Measurements from ENCODE around the gene SDHB. TPM values are rescaled to one million over a fixed set of nuclear protein-coding genes. Genes with fewer than 3 reads are reported as not detected.
A peak's percentile ranks its signal among the peaks of the same experiment; 100 is the strongest.

Gene SDHB
- polyA plus RNA-seq, 1 experiment: 232 TPM

GRCh38 chr1:17053086-17053684, 647 bp downstream of the SDHB start:
- TF ChIP-seq, protein P1, sequence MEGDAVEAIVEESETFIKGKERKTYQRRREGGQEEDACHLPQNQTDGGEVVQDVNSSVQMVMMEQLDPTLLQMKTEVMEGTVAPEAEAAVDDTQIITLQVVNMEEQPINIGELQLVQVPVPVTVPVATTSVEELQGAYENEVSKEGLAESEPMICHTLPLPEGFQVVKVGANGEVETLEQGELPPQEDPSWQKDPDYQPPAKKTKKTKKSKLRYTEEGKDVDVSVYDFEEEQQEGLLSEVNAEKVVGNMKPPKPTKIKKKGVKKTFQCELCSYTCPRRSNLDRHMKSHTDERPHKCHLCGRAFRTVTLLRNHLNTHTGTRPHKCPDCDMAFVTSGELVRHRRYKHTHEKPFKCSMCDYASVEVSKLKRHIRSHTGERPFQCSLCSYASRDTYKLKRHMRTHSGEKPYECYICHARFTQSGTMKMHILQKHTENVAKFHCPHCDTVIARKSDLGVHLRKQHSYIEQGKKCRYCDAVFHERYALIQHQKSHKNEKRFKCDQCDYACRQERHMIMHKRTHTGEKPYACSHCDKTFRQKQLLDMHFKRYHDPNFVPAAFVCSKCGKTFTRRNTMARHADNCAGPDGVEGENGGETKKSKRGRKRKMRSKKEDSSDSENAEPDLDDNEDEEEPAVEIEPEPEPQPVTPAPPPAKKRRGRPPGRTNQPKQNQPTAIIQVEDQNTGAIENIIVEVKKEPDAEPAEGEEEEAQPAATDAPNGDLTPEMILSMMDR (IDR thresholded peaks at IDR 0.05; ENCODE audit: low read depth, low read length): no peak
- H3K4me3 ChIP-seq (ENCODE audit: low read depth, low read length): peak overlapping the region; percentile 100
- peaks cover 5% of the 10 kb centered on the region for H3K27me3 ChIP-seq (ENCODE audit: control insufficient read depth, insufficient read depth, low read length)
- H3K27ac ChIP-seq (ENCODE audit: low read depth, low read length): peak overlapping the region; percentile 70
- no peaks in the 10 kb centered on the region for H3K9me3 ChIP-seq (ENCODE audit: control insufficient read depth, insufficient read depth, low read length)
- ChIA-PET CTCF (no interaction called here), POLR2A (no interaction called here)
- no peak for DNase-seq (ENCODE audit: low read depth, low spot score)

DNA sequence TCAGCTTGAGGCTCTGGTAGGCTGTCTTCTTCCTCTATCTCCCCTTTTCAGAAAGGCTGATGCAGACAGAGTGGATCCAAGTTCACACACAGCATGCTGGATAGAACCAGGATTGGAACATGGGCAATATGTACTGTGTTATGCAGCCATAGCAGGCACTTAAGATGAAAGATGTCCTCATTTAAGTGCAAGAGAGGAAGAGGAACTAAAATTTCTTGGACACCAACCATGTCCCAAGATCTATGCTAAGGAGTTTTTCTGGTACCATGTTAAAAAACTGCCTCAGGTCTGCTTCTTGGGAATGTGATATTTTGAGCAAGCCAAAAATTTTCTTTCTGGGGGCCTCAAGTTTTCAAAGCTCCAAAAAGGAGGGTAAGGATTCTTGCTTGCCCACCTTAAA, 1.2 kb downstream of the SDHB start:
- TF ChIP-seq, protein P1 (IDR thresholded peaks at IDR 0.05; ENCODE audit: low read depth, low read length): no peak
- no peak for DNase-seq (ENCODE audit: low read depth, low spot score)
- POLR2A ChIA-PET: interaction anchor here (0.7 kb wide), 1 partner anchor 57 kb away, joined by 3 read pairs; no protein-coding TSS in a partner anchor
- Histone ChIP-seq H3K27me3 (ENCODE audit: control insufficient read depth, insufficient read depth, low read length) (peaks cover 5% of the 10 kb centered on the region), H3K9me3 (ENCODE audit: control insufficient read depth, insufficient read depth, low read length) (no peaks in the 10 kb centered on the region), H3K27ac (ENCODE audit: low read depth, low read length) (no peak overlapping the region), H3K4me3 (ENCODE audit: low read depth, low read length) (peak overlapping the region; percentile 100)
- CTCF ChIA-PET: interaction anchor here (1.2 kb wide), 1 partner anchor 72 kb away, joined by 3 read pairs; no protein-coding TSS in a partner anchor

- Histone ChIP-seq H3K4me3 (ENCODE audit: low read depth, low read length) (no peak overlapping the region), H3K9me3 (ENCODE audit: control insufficient read depth, insufficient read depth, low read length) (no peaks in the 10 kb centered on the region), H3K27me3 (ENCODE audit: control insufficient read depth, insufficient read depth, low read length) (peaks cover 5% of the 10 kb centered on the region), H3K27ac (ENCODE audit: low read depth, low read length) (no peak overlapping the region)
- TF ChIP-seq, protein P1 (IDR thresholded peaks at IDR 0.05; ENCODE audit: low read depth, low read length): no peak
- POLR2A ChIA-PET: interaction anchor here (0.7 kb wide), 1 partner anchor 57 kb away, joined by 3 read pairs; no protein-coding TSS in a partner anchor
- DNase-seq (ENCODE audit: low read depth, low spot score): no peak
- CTCF ChIA-PET: interaction anchor here (0.6 to 1.2 kb wide), 2 partner anchors 14 to 73 kb away, joined by 3 to 5 read pairs; no protein-coding TSS in a partner anchor
Measured at GRCh38 chr1:17052038-17052437, 1.8 kb downstream of the SDHB start.

GRCh38 chr1:17047924-17048323, 5.9 kb downstream of the SDHB start:
- no peaks in the 10 kb centered on the region for H3K9me3 ChIP-seq (ENCODE audit: control insufficient read depth, insufficient read depth, low read length)
- TF ChIP-seq, protein P1 (IDR thresholded peaks at IDR 0.05; ENCODE audit: low read depth, low read length): no peak
- POLR2A ChIA-PET: interaction anchor here (0.6 kb wide), 1 partner anchor 98 kb away, joined by 3 read pairs; no protein-coding TSS in a partner anchor

DNA sequence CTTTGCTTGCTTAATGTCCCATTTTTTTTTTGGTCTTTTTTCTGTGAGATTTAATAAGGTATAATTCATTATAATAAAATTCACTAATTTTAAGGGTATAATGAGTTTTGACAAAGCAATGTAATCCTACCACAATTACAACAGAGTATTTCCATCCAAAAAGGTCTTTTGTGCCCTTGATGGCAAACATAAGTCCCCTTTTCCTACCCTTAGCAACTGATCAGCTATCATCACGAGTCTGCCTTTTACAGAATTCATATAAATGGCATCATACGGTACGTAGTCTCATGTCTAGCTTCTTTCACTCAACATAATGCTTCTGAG, 7.5 kb downstream of the SDHB start:
- Histone ChIP-seq H3K9me3 (ENCODE audit: control insufficient read depth, insufficient read depth, low read length) (no peaks in the 10 kb centered on the region), H3K27ac (ENCODE audit: low read depth, low read length) (no peak overlapping the region), H3K4me3 (ENCODE audit: low read depth, low read length) (no peak overlapping the region), H3K27me3 (ENCODE audit: control insufficient read depth, insufficient read depth, low read length) (no peaks in the 10 kb centered on the region)
- no peak for DNase-seq (ENCODE audit: low read depth, low spot score)
- ChIA-PET CTCF (interaction anchor here (0.7 to 8.1 kb wide), 16 partner anchors 12 to 425 kb away, joined by 3 to 126 read pairs (median 6); no protein-coding TSS in a partner anchor), POLR2A (no interaction called here)
- TF ChIP-seq, protein P1 (IDR thresholded peaks at IDR 0.05; ENCODE audit: low read depth, low read length): no peak

More at GRCh38 chr1:17047924-17048323, 5.9 kb downstream of the SDHB start:
- no peaks in the 10 kb centered on the region for H3K27me3 ChIP-seq (ENCODE audit: control insufficient read depth, insufficient read depth, low read length)
- CTCF ChIA-PET: interaction anchor here (1.3 to 8.1 kb wide), 2 partner anchors 97 to 426 kb away, joined by 4 to 126 read pairs; no protein-coding TSS in a partner anchor
- no peak for DNase-seq (ENCODE audit: low read depth, low spot score)
- H3K4me3 ChIP-seq (ENCODE audit: low read depth, low read length): no peak overlapping the region
- no peak overlapping the region for H3K27ac ChIP-seq (ENCODE audit: low read depth, low read length)

All from AG04450 (cell line).